Neural cell (in vitro differentiated cells): ENCODE results near the gene NIT1. TPM values are rescaled to one million over a fixed set of nuclear protein-coding genes. Genes with fewer than 3 reads are reported as not detected.

Experiments
- H2AFZ ChIP-seq: fragments of 200-600, 300-800 bp; sonication (generic), shearing (Covaris generic); 2 replicates; pipeline ENCODE4 v1.6.0; 2014; ENCODE audit warnings: low read depth, mild to moderate bottlenecking, antibody characterized with exemption, low read length, moderate library complexity
- H3F3A ChIP-seq: fragments of 200-600 bp; shearing (Covaris generic); 2 replicates; pipeline ENCODE4 v1.6.1; 2016; ENCODE audit warnings: mild to moderate bottlenecking, moderate library complexity, mixed read lengths, antibody characterized with exemption, low read length; ENCODE audit not compliant: insufficient read depth, poor library complexity, severe bottlenecking
- H3K27ac ChIP-seq: fragments of 200-600, 300-800 bp; sonication (generic), shearing (Covaris generic); 2 replicates; pipeline ENCODE4 v1.5.1; 2014; ENCODE audit warnings: mild to moderate bottlenecking, low read length, moderate library complexity
- H3K27me3 ChIP-seq: fragments of 300-800, 200-600 bp; sonication (generic), shearing (Covaris generic); 2 replicates; pipeline ENCODE4 v1.6.0; 2014; ENCODE audit warnings: mild to moderate bottlenecking, low read depth, low read length, moderate library complexity; ENCODE audit not compliant: insufficient read depth
- H3K36me3 ChIP-seq: fragments of 300-800, 200-600 bp; sonication (generic), shearing (Covaris generic); 2 replicates; pipeline ENCODE4 v1.5.1; 2014; ENCODE audit warnings: mild to moderate bottlenecking, antibody characterized with exemption, low read length, moderate library complexity; ENCODE audit not compliant: insufficient read depth
- H3K4me2 ChIP-seq: fragments of 300-800, 200-600 bp; sonication (generic), shearing (Covaris generic); 2 replicates; pipeline ENCODE4 v1.6.0; 2014; ENCODE audit warnings: mild to moderate bottlenecking, low read length
- H3K4me3 ChIP-seq: fragments of 300-800, 200-600 bp; sonication (generic), shearing (Covaris generic); 2 replicates; pipeline ENCODE4 v1.5.1; 2014; ENCODE audit warnings: mild to moderate bottlenecking, low read length, moderate library complexity
- H3K79me2 ChIP-seq: fragments of 200-600 bp; shearing (Covaris generic); replicated peaks from 2 replicates; pipeline ENCODE4 v1.6.0; 2014; ENCODE audit warnings: mild to moderate bottlenecking, low read length, moderate library complexity; ENCODE audit not compliant: insufficient read depth
- H3K9ac ChIP-seq: fragments of 300-800, 200-600 bp; sonication (generic), shearing (Covaris generic); 2 replicates; pipeline ENCODE4 v1.6.1; 2016; ENCODE audit warnings: mild to moderate bottlenecking, low read length, mixed read lengths
- H3K9me2 ChIP-seq: fragments of 200-600 bp; shearing (Covaris generic); 2 replicates; pipeline ENCODE4 v1.6.1; 2016; ENCODE audit warnings: mild to moderate bottlenecking, low read length, mixed read lengths; ENCODE audit not compliant: insufficient read depth
- H3K9me3 ChIP-seq: fragments of 200-600, 300-800 bp; sonication (generic), shearing (Covaris generic); 2 replicates; pipeline ENCODE4 v1.6.1; 2016; ENCODE audit warnings: mild to moderate bottlenecking, mixed run types, low read length, moderate library complexity, mixed read lengths
- H4K20me1 ChIP-seq: fragments of 200-600 bp; shearing (Covaris generic); 2 replicates; pipeline ENCODE4 v1.6.1; 2016; ENCODE audit warnings: mild to moderate bottlenecking, mixed run types; ENCODE audit not compliant: insufficient read depth
- CTCF ChIP-seq: fragments of 450-650 bp; IDR thresholded peaks from 2 replicates; pipeline ENCODE4 v1.5.1; 2014; ENCODE audit warnings: antibody characterized with exemption, mild to moderate bottlenecking, moderate library complexity; ENCODE audit not compliant: poor library complexity, severe bottlenecking
- EP300 ChIP-seq: fragments of 450-650 bp; conservative IDR thresholded peaks from 2 replicates; pipeline ENCODE4 v1.6.1; 2014; ENCODE audit warnings: antibody characterized with exemption, mild to moderate bottlenecking, moderate library complexity; ENCODE audit not compliant: poor library complexity, severe bottlenecking
- EZH2 ChIP-seq: fragments of 200-600, 300-800 bp; shearing (Covaris generic), sonication (generic); IDR thresholded peaks from 2 replicates; pipeline ENCODE4 v1.6.1; 2014; ENCODE audit warnings: antibody characterized with exemption, low read length, borderline replicate concordance, mild to moderate bottlenecking; ENCODE audit not compliant: insufficient read depth, poor library complexity, severe bottlenecking
- MXI1 ChIP-seq: fragments of 450-650 bp; conservative IDR thresholded peaks from 2 replicates; pipeline ENCODE4 v1.6.1; 2014; ENCODE audit warnings: antibody characterized with exemption, mild to moderate bottlenecking; ENCODE audit not compliant: poor library complexity, severe bottlenecking
- POLR2AphosphoS5 ChIP-seq: IDR thresholded peaks from 2 replicates; pipeline ENCODE4 v1.6.1; 2012
- RAD21 ChIP-seq: fragments of 450-650 bp; conservative IDR thresholded peaks from 2 replicates; pipeline ENCODE4 v1.6.1; 2014; ENCODE audit warnings: antibody characterized with exemption, mild to moderate bottlenecking, moderate library complexity
- SMC3 ChIP-seq: fragments of 450-650 bp; conservative IDR thresholded peaks from 2 replicates; pipeline ENCODE4 v1.6.1; 2014; ENCODE audit warnings: antibody characterized with exemption, mild to moderate bottlenecking, moderate library complexity; ENCODE audit not compliant: poor library complexity
- TAF1 ChIP-seq: IDR thresholded peaks from 2 replicates; pipeline ENCODE4 v1.6.1; 2012; ENCODE audit warnings: low read depth
- polyA plus RNA-seq: library from polyadenylated mRNA; depleted of rRNA; stranded (reverse); fragments of >200 nt; gene quantifications from 2 replicates; pipeline ENCODE4 v1.2.3, GENCODE V29; 2014
- TF ChIP-seq, protein P1 (sequence below): IDR thresholded peaks from 2 replicates; pipeline ENCODE4 v1.6.1; 2012; ENCODE audit warnings: borderline replicate concordance

Gene NIT1
- polyA plus RNA-seq, 1 donor from 2014 or later, result 66.1 TPM

DNA sequence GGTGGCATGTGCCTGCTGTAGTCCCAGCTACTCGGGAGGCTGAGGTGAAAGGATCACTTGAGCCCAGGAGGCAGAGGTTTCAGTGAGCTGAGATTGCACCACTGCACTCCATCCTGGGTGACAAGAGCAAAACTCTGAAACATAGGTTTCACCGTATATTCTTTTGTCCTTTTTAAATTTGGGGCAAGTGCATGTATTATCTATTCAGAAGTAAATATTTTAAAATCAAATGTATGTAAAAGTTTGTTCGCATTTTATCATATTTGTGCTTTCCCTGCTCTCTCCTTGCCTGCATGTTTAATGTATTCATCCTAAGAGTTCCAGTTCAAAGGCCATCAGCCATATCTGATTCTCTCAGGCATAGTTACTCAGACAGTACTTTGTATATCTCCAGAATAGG lies 27.9 kb downstream of the NIT1 start:
- H4K20me1 ChIP-seq, result no peaks in the 10 kb centered on the region
- no peak overlapping the region for H3K9ac ChIP-seq
- H3F3A ChIP-seq, result no peaks in the 10 kb centered on the region
- H3K9me3 ChIP-seq, result no peaks in the 10 kb centered on the region
- no peak overlapping the region for H3K4me2 ChIP-seq
- no peaks in the 10 kb centered on the region for H3K27me3 ChIP-seq
- H3K4me3 ChIP-seq, result no peak overlapping the region
- TF ChIP-seq MXI1, result no peak
- TF ChIP-seq RAD21, result no peak
- no peak for TF ChIP-seq SMC3
- TF ChIP-seq EP300, result no peak
- TF ChIP-seq CTCF, result no peak
- no peak for TF ChIP-seq POLR2AphosphoS5
- no peak for TF ChIP-seq EZH2
- TF ChIP-seq TAF1, result no peak
- TF ChIP-seq, protein P1, sequence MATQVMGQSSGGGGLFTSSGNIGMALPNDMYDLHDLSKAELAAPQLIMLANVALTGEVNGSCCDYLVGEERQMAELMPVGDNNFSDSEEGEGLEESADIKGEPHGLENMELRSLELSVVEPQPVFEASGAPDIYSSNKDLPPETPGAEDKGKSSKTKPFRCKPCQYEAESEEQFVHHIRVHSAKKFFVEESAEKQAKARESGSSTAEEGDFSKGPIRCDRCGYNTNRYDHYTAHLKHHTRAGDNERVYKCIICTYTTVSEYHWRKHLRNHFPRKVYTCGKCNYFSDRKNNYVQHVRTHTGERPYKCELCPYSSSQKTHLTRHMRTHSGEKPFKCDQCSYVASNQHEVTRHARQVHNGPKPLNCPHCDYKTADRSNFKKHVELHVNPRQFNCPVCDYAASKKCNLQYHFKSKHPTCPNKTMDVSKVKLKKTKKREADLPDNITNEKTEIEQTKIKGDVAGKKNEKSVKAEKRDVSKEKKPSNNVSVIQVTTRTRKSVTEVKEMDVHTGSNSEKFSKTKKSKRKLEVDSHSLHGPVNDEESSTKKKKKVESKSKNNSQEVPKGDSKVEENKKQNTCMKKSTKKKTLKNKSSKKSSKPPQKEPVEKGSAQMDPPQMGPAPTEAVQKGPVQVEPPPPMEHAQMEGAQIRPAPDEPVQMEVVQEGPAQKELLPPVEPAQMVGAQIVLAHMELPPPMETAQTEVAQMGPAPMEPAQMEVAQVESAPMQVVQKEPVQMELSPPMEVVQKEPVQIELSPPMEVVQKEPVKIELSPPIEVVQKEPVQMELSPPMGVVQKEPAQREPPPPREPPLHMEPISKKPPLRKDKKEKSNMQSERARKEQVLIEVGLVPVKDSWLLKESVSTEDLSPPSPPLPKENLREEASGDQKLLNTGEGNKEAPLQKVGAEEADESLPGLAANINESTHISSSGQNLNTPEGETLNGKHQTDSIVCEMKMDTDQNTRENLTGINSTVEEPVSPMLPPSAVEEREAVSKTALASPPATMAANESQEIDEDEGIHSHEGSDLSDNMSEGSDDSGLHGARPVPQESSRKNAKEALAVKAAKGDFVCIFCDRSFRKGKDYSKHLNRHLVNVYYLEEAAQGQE, result no peak
- H3K36me3 ChIP-seq, result no peaks in the 10 kb centered on the region
- H3K79me2 ChIP-seq, result no peaks in the 10 kb centered on the region
- no peak overlapping the region for H3K27ac ChIP-seq
- no peak overlapping the region for H2AFZ ChIP-seq
- H3K9me2 ChIP-seq, result no peaks in the 10 kb centered on the region

DNA sequence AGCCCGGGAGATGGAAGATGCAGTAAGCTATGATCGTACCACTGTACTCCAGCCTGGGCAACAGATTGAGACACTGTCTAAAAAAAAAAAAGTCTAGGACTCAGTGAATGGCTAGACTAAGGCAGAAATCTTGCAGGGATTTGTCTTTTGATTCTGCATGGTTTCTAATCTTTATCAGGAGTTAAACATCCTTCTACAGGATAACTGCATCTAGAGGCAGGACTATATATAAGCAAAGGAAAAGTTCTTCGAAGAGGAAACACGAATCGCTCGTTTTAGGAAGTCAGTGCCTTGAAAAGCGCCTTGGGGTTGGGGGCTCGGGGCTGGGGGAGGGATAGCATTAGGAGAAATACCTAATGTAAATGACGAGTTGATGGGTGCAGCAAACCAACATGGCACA lies 35.3 kb downstream of the NIT1 start:
- Histone ChIP-seq H3K27me3 (no peaks in the 10 kb centered on the region), H3K36me3 (no peaks in the 10 kb centered on the region), H3K79me2 (no peaks in the 10 kb centered on the region), H3K27ac (peak overlapping the region; percentile 91), H3K4me3 (peak overlapping the region; percentile 72), H3K9me2 (no peaks in the 10 kb centered on the region), H2AFZ (peak overlapping the region; percentile 52), H4K20me1 (no peaks in the 10 kb centered on the region), H3F3A (no peaks in the 10 kb centered on the region), H3K9me3 (no peaks in the 10 kb centered on the region), H3K4me2 (peak overlapping the region; percentile 60), H3K9ac (peak overlapping the region; percentile 89)
- TF ChIP-seq SMC3, result no peak
- no peak for TF ChIP-seq CTCF
- TF ChIP-seq RAD21, result no peak
- TF ChIP-seq, protein P1, result no peak
